HEK293 (cell line): Measurements from ENCODE around the gene TULP1.

Experiments
- HOXA7 ChIP-seq: sonication (generic); formaldehyde crosslinking; IDR thresholded peaks from 2 replicates; pipeline ENCODE4 v1.8.1; 2022; ENCODE audit warnings: missing genetic modification reagents, borderline replicate concordance
- ZNF274 ChIP-seq, 2 experiments: fragments of 200-500 bp in 1 of 2; fragments of 450-650 bp in 1 of 2; sonication (Bioruptor generic) in 1 of 2; formaldehyde crosslinking in 1 of 2; IDR thresholded peaks; 2 replicates each; pipeline versions ENCODE4 v1.5.1 to v1.6.1; 2014 to 2016; ENCODE audit warnings: borderline replicate concordance in 1 of 2, inconsistent platforms in 1 of 2, low read length in 1 of 2, missing biosample characterization in 1 of 2, missing genetic modification characterization in 1 of 2
- ZNF394 ChIP-seq: fragments of 450-650 bp; formaldehyde crosslinking; IDR thresholded peaks from 2 replicates; pipeline ENCODE4 v1.5.1; 2016; ENCODE audit warnings: missing biosample characterization, missing genetic modification characterization, mild to moderate bottlenecking, moderate library complexity, borderline replicate concordance
- ZNF501 ChIP-seq: fragments of 450-650 bp; formaldehyde crosslinking; IDR thresholded peaks from 2 replicates; pipeline ENCODE4 v1.5.1; 2016; ENCODE audit warnings: missing biosample characterization, missing genetic modification characterization
- ZNF658 ChIP-seq: fragments of 450-650 bp; formaldehyde crosslinking; IDR thresholded peaks from 2 replicates; pipeline ENCODE4; 2016; ENCODE audit warnings: missing biosample characterization, missing genetic modification characterization
- ZNF791 ChIP-seq: fragments of 450-650 bp; formaldehyde crosslinking; IDR thresholded peaks from 2 replicates; pipeline ENCODE4 v1.5.1; 2016; ENCODE audit warnings: missing biosample characterization, missing genetic modification characterization
- TF ChIP-seq, protein P1 (sequence below): fragments of 450-650 bp; formaldehyde crosslinking; IDR thresholded peaks from 2 replicates; pipeline ENCODE4 v1.5.1; 2016; ENCODE audit warnings: missing biosample characterization, missing genetic modification characterization
- TF ChIP-seq, protein P2 (sequence below): fragments of 450-650 bp; formaldehyde crosslinking; IDR thresholded peaks from 2 replicates; pipeline ENCODE4 v1.5.1; 2017; ENCODE audit warnings: missing biosample characterization, mild to moderate bottlenecking, missing genetic modification characterization, moderate library complexity

DNA sequence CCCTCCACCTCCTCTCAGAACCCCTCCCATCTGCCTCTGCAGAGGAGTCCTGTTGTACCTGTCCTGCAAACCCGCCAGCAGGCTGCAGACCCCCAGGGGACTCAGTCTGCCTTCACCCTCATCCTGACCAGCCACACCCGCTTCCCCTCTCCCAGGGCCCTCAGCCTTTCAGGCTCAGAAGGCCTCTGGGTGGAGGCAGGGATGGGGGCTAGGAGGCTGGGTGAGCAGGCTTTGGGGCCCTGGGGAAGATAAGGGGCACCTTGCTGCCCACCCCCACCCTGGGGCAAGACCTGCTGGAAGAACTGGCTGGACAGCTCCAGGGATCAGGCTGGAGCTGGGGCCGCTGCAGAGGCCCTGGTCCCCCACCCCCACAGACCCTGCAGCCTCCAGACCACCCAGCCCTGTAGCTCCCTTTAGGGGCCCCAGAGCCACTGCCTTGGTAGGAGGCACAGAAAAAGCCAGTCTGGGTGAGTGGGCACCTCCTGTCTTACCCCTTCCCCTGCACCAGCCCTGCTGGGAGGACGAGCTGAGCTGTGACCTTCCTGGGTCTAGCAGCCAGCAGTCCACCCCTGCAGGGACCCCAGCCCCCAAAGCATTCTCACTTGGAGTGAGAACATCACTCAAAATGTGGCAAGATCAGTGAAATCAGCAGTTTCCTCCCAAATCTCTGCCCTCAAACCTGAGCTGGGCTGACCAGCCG lies 21.0 kb downstream of the TULP1 start:
- TF ChIP-seq HOXA7 (CRISPR knock-in tag): no peak
- TF ChIP-seq, protein P1, sequence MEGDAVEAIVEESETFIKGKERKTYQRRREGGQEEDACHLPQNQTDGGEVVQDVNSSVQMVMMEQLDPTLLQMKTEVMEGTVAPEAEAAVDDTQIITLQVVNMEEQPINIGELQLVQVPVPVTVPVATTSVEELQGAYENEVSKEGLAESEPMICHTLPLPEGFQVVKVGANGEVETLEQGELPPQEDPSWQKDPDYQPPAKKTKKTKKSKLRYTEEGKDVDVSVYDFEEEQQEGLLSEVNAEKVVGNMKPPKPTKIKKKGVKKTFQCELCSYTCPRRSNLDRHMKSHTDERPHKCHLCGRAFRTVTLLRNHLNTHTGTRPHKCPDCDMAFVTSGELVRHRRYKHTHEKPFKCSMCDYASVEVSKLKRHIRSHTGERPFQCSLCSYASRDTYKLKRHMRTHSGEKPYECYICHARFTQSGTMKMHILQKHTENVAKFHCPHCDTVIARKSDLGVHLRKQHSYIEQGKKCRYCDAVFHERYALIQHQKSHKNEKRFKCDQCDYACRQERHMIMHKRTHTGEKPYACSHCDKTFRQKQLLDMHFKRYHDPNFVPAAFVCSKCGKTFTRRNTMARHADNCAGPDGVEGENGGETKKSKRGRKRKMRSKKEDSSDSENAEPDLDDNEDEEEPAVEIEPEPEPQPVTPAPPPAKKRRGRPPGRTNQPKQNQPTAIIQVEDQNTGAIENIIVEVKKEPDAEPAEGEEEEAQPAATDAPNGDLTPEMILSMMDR (tag by site-specific recombination): no peak
- TF ChIP-seq ZNF274 (IDR thresholded peaks at IDR 0.05; ENCODE audit: low read length): no peak
- TF ChIP-seq ZNF274 (tag by site-specific recombination; IDR thresholded peaks at IDR 0.05; ENCODE audit: borderline replicate concordance): no peak
- TF ChIP-seq ZNF791 (tag by site-specific recombination): no peak
- no peak for TF ChIP-seq ZNF394 (tag by site-specific recombination)
- no peak for TF ChIP-seq ZNF501 (tag by site-specific recombination)
- TF ChIP-seq, protein P2, sequence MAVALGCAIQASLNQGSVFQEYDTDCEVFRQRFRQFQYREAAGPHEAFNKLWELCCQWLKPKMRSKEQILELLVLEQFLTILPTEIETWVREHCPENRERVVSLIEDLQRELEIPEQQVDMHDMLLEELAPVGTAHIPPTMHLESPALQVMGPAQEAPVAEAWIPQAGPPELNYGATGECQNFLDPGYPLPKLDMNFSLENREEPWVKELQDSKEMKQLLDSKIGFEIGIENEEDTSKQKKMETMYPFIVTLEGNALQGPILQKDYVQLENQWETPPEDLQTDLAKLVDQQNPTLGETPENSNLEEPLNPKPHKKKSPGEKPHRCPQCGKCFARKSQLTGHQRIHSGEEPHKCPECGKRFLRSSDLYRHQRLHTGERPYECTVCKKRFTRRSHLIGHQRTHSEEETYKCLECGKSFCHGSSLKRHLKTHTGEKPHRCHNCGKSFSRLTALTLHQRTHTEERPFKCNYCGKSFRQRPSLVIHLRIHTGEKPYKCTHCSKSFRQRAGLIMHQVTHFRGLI (tag by site-specific recombination): no peak
- TF ChIP-seq ZNF658 (tag by site-specific recombination): no peak
